GM10266 (cell line): ENCODE data around the gene PDIA6.

ENCODE experiments used
- DNase-seq: peaks from one replicate; pipeline ENCODE4 v3.0.0; 2012; ENCODE audit errors: extremely low spot score
- CTCF ChIP-seq: IDR thresholded peaks from 2 replicates; pipeline ENCODE4 v1.5.1; 2012; ENCODE audit warnings: mild to moderate bottlenecking, low read depth; ENCODE audit not compliant: control insufficient read depth, insufficient read depth; ENCODE audit errors: missing control alignments

PDIA6 gene

GRCh38 chr2:10765461-10765860 lies 47.1 kb downstream of the PDIA6 start:
- no peak for TF ChIP-seq CTCF

GRCh38 chr2:10764896-10765295 lies 47.7 kb downstream of the PDIA6 start:
- TF ChIP-seq CTCF: no peak
- no peak for DNase-seq

More at GRCh38 chr2:10765461-10765860, 47.1 kb downstream of the PDIA6 start:
- no peak for DNase-seq

GRCh38 chr2:10764096-10764785 lies 48.3 kb downstream of the PDIA6 start:
- DNase-seq: no peak
- no peak for TF ChIP-seq CTCF

- no peak for TF ChIP-seq CTCF
- DNase-seq: no peak
Observed at GRCh38 chr2:10763461-10763800, 49.2 kb downstream of the PDIA6 start.

GRCh38 chr2:10762651-10763460 lies 49.7 kb downstream of the PDIA6 start:
- no peak for TF ChIP-seq CTCF
- no peak for DNase-seq

GRCh38 chr2:10761591-10761990 lies 51.0 kb downstream of the PDIA6 start:
- DNase-seq: no peak
- TF ChIP-seq CTCF: no peak
